Endothelial cell of umbilical vein (primary cell): ENCODE measurements around the gene NR3C1. TPM values are rescaled to one million over a fixed set of nuclear protein-coding genes. Genes with fewer than 3 reads are reported as not detected.

Source experiments
- BruUV-seq: library from RNA; stranded (reverse); fragments of 400-500 nt; replicated peaks from 2 replicates; lab custom pipeline; 2021; lab: Mats Ljungman, UMichigan
- CTCF ChIA-PET: fragments of 300-600, 350-600 bp; sonication (Branson Sonifier 250); formaldehyde crosslinking; loops from one replicate; lab custom pipeline; 2021; ENCODE audit warnings: antibody characterized with exemption, inconsistent platforms; lab: Charles Lee
- POLR2A ChIA-PET: fragments of 300-600, 350-600 bp; sonication (Branson Sonifier 250); formaldehyde crosslinking; loops from one replicate; lab custom pipeline; 2021; ENCODE audit warnings: antibody characterized with exemption, inconsistent platforms; lab: Charles Lee
- DNase-seq: peaks from one replicate; pipeline ENCODE4 v3.0.0-alpha.2; 2011; ENCODE audit warnings: low read depth, low spot score
- FAIRE-seq: peaks from 2 replicates; lab custom pipeline; 2011; peaks lifted over from hg19 to GRCh38; lab: Jason Lieb, UNC
- H2AFZ ChIP-seq: 2 replicates; pipeline ENCODE4 v1.6.0; 2012; ENCODE audit warnings: low read depth, low read length, control low read depth, inconsistent platforms
- H3K27ac ChIP-seq: 2 replicates; pipeline ENCODE4 v1.5.1; 2011; ENCODE audit warnings: low read depth, mild to moderate bottlenecking, control low read depth, low read length, moderate library complexity; ENCODE audit not compliant: insufficient read depth
- H3K27me3 ChIP-seq, 2 experiments: 2 replicates each; pipeline versions ENCODE4 v1.6.0 to v1.6.1; 2011; ENCODE audit warnings: low read length in 2 of 2, mixed read lengths in 1 of 2; ENCODE audit not compliant: control insufficient read depth in 2 of 2, insufficient read depth in 2 of 2
- H3K36me3 ChIP-seq, 2 experiments: 2 replicates in 1 of 2; 3 replicates in 1 of 2; pipeline ENCODE4 v1.5.1; 2011; ENCODE audit warnings: low read length in 2 of 2, mild to moderate bottlenecking in 1 of 2, moderate library complexity in 1 of 2; ENCODE audit not compliant: control insufficient read depth in 2 of 2, insufficient read depth in 2 of 2; ENCODE audit errors: extremely low read depth in 1 of 2
- H3K4me1 ChIP-seq: 3 replicates; pipeline ENCODE4 v1.5.1; 2011; ENCODE audit warnings: mild to moderate bottlenecking, low read length; ENCODE audit not compliant: control insufficient read depth, insufficient read depth; ENCODE audit errors: extremely low read depth
- H3K4me2 ChIP-seq: 2 replicates; pipeline ENCODE4 v1.6.1; 2011; ENCODE audit warnings: low read length, control low read depth, mixed read lengths; ENCODE audit not compliant: insufficient read depth
- H3K4me3 ChIP-seq, 3 experiments: fragments of 200-600 bp in 1 of 3; sonication (generic), shearing (Covaris generic) in 1 of 3; replicated peaks in 1 of 3; 2 replicates each; pipeline ENCODE4 v1.5.1; 2011 to 2016; ENCODE audit warnings: control low read depth in 3 of 3, low read length in 3 of 3, mild to moderate bottlenecking in 2 of 3, inconsistent platforms in 1 of 3, low read depth in 1 of 3, moderate library complexity in 1 of 3; ENCODE audit not compliant: insufficient read depth in 1 of 3
- H3K79me2 ChIP-seq: 2 replicates; pipeline ENCODE4 v1.6.0; 2012; ENCODE audit warnings: low read length, inconsistent platforms; ENCODE audit not compliant: control insufficient read depth, insufficient read depth
- H3K9ac ChIP-seq: replicated peaks from 2 replicates; pipeline ENCODE3; 2011; ENCODE audit warnings: low read length, control low read depth; ENCODE audit not compliant: insufficient read depth; ENCODE audit errors: extremely low read depth
- H3K9me1 ChIP-seq: replicated peaks from 3 replicates; pipeline ENCODE4 v1.6.0; 2011; ENCODE audit warnings: mild to moderate bottlenecking, low read length; ENCODE audit not compliant: control insufficient read depth, insufficient read depth; ENCODE audit errors: extremely low read depth
- H3K9me3 ChIP-seq: replicated peaks from 2 replicates; pipeline ENCODE4 v1.5.1; 2012; ENCODE audit warnings: low read length, inconsistent platforms; ENCODE audit not compliant: control insufficient read depth, insufficient read depth
- H4K20me1 ChIP-seq: replicated peaks from 2 replicates; pipeline ENCODE3; 2011; ENCODE audit warnings: mild to moderate bottlenecking, low read length; ENCODE audit not compliant: control insufficient read depth, insufficient read depth; ENCODE audit errors: extremely low read depth
- CTCF ChIP-seq, 2 donors: IDR thresholded peaks; 1 replicate in 1 of 2; 2 replicates in 1 of 2; pipeline ENCODE4 v1.5.1; 2011; ENCODE audit warnings: low read length in 2 of 2, mild to moderate bottlenecking in 2 of 2, moderate library complexity in 2 of 2, control low read depth in 1 of 2, inconsistent platforms in 1 of 2, low read depth in 1 of 2; ENCODE audit not compliant: insufficient read depth in 1 of 2; ENCODE audit errors: extremely low read depth in 1 of 2
- EZH2 ChIP-seq: IDR thresholded peaks from 2 replicates; pipeline ENCODE4 v1.6.1; 2012; ENCODE audit warnings: borderline replicate concordance, low read depth, mild to moderate bottlenecking, moderate library complexity, low read length, inconsistent platforms; ENCODE audit not compliant: severe bottlenecking
- FOS ChIP-seq: IDR thresholded peaks from 2 replicates; pipeline ENCODE4 v1.6.1; 2011; ENCODE audit warnings: mild to moderate bottlenecking, low read length, moderate library complexity, borderline replicate concordance; ENCODE audit not compliant: insufficient read depth
- GATA2 ChIP-seq: IDR thresholded peaks from 2 replicates; pipeline ENCODE4 v1.7.0; 2011; ENCODE audit warnings: low read depth, mild to moderate bottlenecking, moderate library complexity, mixed read lengths, low read length; ENCODE audit not compliant: insufficient read length, insufficient read depth
- JUN ChIP-seq: IDR thresholded peaks from 2 replicates; pipeline ENCODE4 v1.6.1; 2011; ENCODE audit warnings: borderline replicate concordance, low read depth; ENCODE audit not compliant: insufficient read length, insufficient read depth
- MAX ChIP-seq: IDR thresholded peaks from 2 replicates; pipeline ENCODE4 v1.6.1; 2011; ENCODE audit not compliant: insufficient read depth, insufficient read length
- MYC ChIP-seq: IDR thresholded peaks from one replicate; pipeline ENCODE4 v1.6.1; 2011; ENCODE audit warnings: mild to moderate bottlenecking, low read depth, low read length
- POLR2A ChIP-seq: IDR thresholded peaks from 2 replicates; pipeline ENCODE4 v1.6.1; 2012; ENCODE audit warnings: low read depth, mild to moderate bottlenecking, control low read depth, low read length
- POLR2AphosphoS5 ChIP-seq: IDR thresholded peaks from 2 replicates; pipeline ENCODE4 v1.6.1; 2012; ENCODE audit warnings: low read depth, mild to moderate bottlenecking, control low read depth, low read length, moderate library complexity; ENCODE audit not compliant: insufficient read depth
- dilution Hi-C: fragments of 300-500 bp; cut with MboI; formaldehyde crosslinking; loops from one replicate; pipeline ENCODE4 v1.15.0; 2019; ENCODE audit warnings: low sequenced_read_pairs; ENCODE audit not compliant: extremely low pct_ligation_motif_present
- intact Hi-C: fragments of 100-400 bp; cut with micrococcal nuclease; formaldehyde crosslinking; loops from one replicate; pipeline ENCODE4 v1.10.0; 2022
- polyA plus RNA-seq, 4 experiments: library from polyadenylated mRNA; depleted of rRNA in 3 of 4; stranded (reverse) in 3 of 4; unstranded in 1 of 4; fragments of >200 nt; gene quantifications; 2 replicates each; pipeline versions ENCODE4 v1.2.1 to v1.2.3, GENCODE V29; 2011 to 2012; ENCODE audit warnings: missing spikeins in 1 of 4
- total RNA-seq: library from RNA; stranded (reverse); gene quantifications from 2 replicates; pipeline ENCODE4 v1.2.3, GENCODE V29; 2021

NR3C1 gene
- total and polyA plus RNA-seq, 2 donors (not counting 3 experiments of a cell fraction or from before 2014, with no cell fraction given): 4.1 to 17.0 TPM

- H3K9me1 ChIP-seq: no peaks in the 10 kb centered on the region
- H2AFZ ChIP-seq: no peak overlapping the region
- peaks cover 12% of the 10 kb centered on the region for H3K79me2 ChIP-seq
- H4K20me1 ChIP-seq: peaks cover 2% of the 10 kb centered on the region
- no peaks in the 10 kb centered on the region for H3K9me3 ChIP-seq
- H3K4me3 ChIP-seq: no peak overlapping the region
- TF ChIP-seq POLR2AphosphoS5: no peak
- no peak for TF ChIP-seq FOS
- no peak for TF ChIP-seq POLR2A
- no peak for TF ChIP-seq MYC
- no peak for TF ChIP-seq GATA2
- TF ChIP-seq JUN: no peak
- TF ChIP-seq MAX: no peak
- TF ChIP-seq EZH2: no peak
- TF ChIP-seq CTCF (IDR thresholded peaks at IDR 0.05; ENCODE audit: extremely low read depth in 1 of 2, insufficient read depth in 1 of 2, low read depth in 1 of 2, low read length in 2 of 2): no peak
- BruUV-seq: no TSS peak
- no peak for FAIRE-seq
- intact Hi-C loops: loop anchor here (2.0 kb wide), 1 partner anchor 87 kb away; the partner anchor contains the start of gene NR3C1
- H3K4me2 ChIP-seq: no peak overlapping the region
- H3K27me3 ChIP-seq: no peaks in the 10 kb centered on the region
- no peaks in the 10 kb centered on the region for H3K36me3 ChIP-seq
- no peak for DNase-seq
- CTCF ChIA-PET: no interaction called here
- dilution Hi-C loops: no loop called here
- H3K4me1 ChIP-seq: peaks cover 54% of the 10 kb centered on the region
- no peak overlapping the region for H3K27ac ChIP-seq
- POLR2A ChIA-PET: no interaction called here
- H3K9ac ChIP-seq: no peak overlapping the region
These were observed 87.6 kb downstream of the NR3C1 start for GRCh38 chr5:143315929-143316328.
